Suprapubic skin (tissue), 4 donors: ENCODE data around the gene SLC22A23. TPM values are rescaled to one million over a fixed set of nuclear protein-coding genes. Genes with fewer than 3 reads are reported as not detected.

Source experiments
- DNase-seq, 2 donors: peaks; one replicate each; pipeline ENCODE4 v3.0.0-alpha.2; 2019; ENCODE audit warnings: low spot score in 2 of 2
- H3K27ac ChIP-seq: fragments of 200-600 bp; sonication (generic); one replicate; pipeline ENCODE4 v1.5.1; 2019
- H3K27me3 ChIP-seq: fragments of 200-600 bp; sonication (generic); one replicate; pipeline ENCODE4 v1.5.1; 2019
- H3K36me3 ChIP-seq: fragments of 200-600 bp; sonication (generic); one replicate; pipeline ENCODE4 v1.5.1; 2019
- H3K4me1 ChIP-seq: fragments of 200-600 bp; sonication (generic); one replicate; pipeline ENCODE4 v1.5.1; 2019
- H3K4me3 ChIP-seq: fragments of 200-600 bp; sonication (generic); one replicate; pipeline ENCODE4 v1.5.1; 2019; ENCODE audit warnings: mild to moderate bottlenecking
- H3K9me3 ChIP-seq: fragments of 200-600 bp; sonication (generic); one replicate; pipeline ENCODE4 v1.5.1; 2019
- EP300 ChIP-seq: sonication (generic); formaldehyde crosslinking; IDR thresholded peaks from one replicate; pipeline ENCODE4 v1.6.1; 2017; ENCODE audit warnings: antibody characterized with exemption
- POLR2A ChIP-seq, 2 donors: fragments of 450-650 bp; IDR thresholded peaks; one replicate each; pipeline ENCODE4 v1.6.1; 2017; ENCODE audit warnings: antibody characterized with exemption in 2 of 2, mild to moderate bottlenecking in 2 of 2, moderate library complexity in 2 of 2
- POLR2AphosphoS5 ChIP-seq, 3 donors: sonication (generic); formaldehyde crosslinking; IDR thresholded peaks; one replicate each; pipeline ENCODE4 v1.6.1; 2017; ENCODE audit warnings: antibody characterized with exemption in 3 of 3
- WGBS: methylation state at CpG from one replicate; pipeline ENCODE4 v1.1.5; 2018; 5-methylcytosine and 5-hydroxymethylcytosine counted together
- total RNA-seq, 4 donors: library from RNA; depleted of rRNA; stranded (reverse); fragments of >200 nt; gene quantifications; one replicate each; pipeline ENCODE4 v1.1.0, GENCODE V29; 2016
- TF ChIP-seq, protein P1 (sequence below), 2 donors: fragments of 200-600 bp in 1 of 2; fragments of 450-650 bp in 1 of 2; sonication (generic) in 1 of 2; IDR thresholded peaks; one replicate each; pipeline ENCODE4 v1.5.1; 2016 to 2019; ENCODE audit warnings: antibody characterized with exemption in 2 of 2, mild to moderate bottlenecking in 1 of 2, moderate library complexity in 1 of 2

The SLC22A23 gene
- total RNA-seq, 4 donors from 2014 or later, result 38.2 to 59.8 (median 48.1) TPM

DNA sequence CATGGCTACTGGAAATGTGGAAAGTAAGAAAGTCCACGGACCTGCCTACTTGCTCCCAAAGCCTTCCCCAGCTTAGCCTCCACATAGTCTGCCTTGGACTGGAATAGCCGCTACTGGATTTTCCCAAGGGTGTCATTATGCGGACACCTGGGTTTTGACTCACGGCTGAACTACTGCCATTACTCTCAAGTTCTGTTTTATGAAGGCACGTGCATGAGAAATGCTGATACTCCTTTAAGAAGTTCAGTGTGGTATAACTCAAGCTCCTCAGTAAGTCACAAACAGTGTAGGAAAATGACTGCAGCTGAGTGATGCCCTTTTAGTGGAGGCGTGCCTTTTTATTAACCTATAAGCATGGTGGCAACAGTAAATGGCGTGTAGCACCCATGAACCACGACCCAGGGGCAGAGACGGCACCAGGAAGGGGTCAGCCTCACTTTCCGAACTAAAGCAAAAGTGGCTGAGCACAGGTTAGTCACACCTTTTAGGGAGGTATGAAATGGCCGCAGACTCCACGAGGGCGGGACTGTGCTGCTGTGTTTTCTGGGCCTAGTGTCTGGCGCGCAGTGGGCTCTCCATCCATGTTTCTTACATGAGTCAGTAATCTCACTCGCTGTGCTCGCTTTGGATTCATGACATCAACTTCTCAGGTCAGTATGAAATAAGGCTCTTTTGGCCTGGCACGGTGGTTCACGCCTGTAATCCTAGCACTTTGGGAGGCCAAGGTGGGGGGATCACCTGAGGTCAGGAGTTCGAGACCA is 174.2 kb downstream of the SLC22A23 start:
- WGBS, result 93% methylated on average over 20 of the region's 20 CpGs
- no peaks in the 10 kb centered on the region for H3K27me3 ChIP-seq
- peaks cover 4% of the 10 kb centered on the region for H3K4me1 ChIP-seq
- DNase-seq, result peak; percentile 33 to 59
- TF ChIP-seq, protein P1, sequence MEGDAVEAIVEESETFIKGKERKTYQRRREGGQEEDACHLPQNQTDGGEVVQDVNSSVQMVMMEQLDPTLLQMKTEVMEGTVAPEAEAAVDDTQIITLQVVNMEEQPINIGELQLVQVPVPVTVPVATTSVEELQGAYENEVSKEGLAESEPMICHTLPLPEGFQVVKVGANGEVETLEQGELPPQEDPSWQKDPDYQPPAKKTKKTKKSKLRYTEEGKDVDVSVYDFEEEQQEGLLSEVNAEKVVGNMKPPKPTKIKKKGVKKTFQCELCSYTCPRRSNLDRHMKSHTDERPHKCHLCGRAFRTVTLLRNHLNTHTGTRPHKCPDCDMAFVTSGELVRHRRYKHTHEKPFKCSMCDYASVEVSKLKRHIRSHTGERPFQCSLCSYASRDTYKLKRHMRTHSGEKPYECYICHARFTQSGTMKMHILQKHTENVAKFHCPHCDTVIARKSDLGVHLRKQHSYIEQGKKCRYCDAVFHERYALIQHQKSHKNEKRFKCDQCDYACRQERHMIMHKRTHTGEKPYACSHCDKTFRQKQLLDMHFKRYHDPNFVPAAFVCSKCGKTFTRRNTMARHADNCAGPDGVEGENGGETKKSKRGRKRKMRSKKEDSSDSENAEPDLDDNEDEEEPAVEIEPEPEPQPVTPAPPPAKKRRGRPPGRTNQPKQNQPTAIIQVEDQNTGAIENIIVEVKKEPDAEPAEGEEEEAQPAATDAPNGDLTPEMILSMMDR (IDR thresholded peaks at IDR 0.05), result no peak
- TF ChIP-seq EP300 (no peak), POLR2A (IDR thresholded peaks at IDR 0.05) (no peak), POLR2AphosphoS5 (IDR thresholded peaks at IDR 0.05) (no peak)
- no peak overlapping the region for H3K27ac ChIP-seq
- H3K36me3 ChIP-seq, result peaks cover 25% of the 10 kb centered on the region
- no peak overlapping the region for H3K4me3 ChIP-seq
- no peaks in the 10 kb centered on the region for H3K9me3 ChIP-seq

DNA sequence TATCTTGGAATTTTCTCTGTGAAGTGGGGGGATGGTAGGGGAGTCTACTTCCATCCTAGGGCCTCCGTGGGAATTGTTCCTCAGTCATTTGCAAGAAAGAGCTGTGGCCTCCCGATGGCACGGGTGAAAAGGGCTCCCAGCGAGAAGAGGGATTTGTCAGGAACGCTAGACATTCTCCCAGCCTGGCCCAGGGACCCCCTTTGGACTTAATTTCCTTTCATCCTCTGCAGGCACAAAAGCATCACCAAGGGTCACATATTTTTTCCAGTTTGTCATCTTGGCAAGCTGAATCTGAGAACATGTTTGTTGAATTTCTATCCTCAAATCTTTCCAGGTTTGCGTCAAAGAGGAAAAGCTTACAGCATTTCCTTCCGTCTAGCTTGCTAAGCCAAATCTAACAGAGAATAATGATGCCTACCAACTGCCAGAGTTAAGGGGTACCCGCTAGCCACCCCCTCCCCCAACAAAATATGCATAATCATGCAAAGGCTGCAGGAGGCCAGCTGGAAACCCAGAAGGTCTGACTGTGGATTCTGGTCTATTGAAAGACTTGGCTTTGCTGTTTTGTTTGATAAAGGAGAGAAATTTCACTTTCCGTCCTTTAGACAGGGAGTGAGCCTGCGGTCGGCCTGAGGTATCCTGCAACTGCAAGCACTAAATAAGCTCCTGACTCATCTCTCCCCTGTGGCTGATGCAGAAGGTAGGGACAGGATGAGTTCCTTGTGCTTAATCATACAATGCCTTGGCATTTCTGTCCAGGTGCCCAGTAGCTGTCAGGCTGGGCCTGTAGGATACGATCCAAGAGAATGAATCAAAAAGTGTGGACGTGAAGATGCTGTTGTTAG is 175.0 kb downstream of the SLC22A23 start:
- WGBS, result 48% methylated on average over 13 of the region's 13 CpGs
- H3K27me3 ChIP-seq, result no peaks in the 10 kb centered on the region
- peak; percentile 61 to 76 for DNase-seq
- no peak overlapping the region for H3K27ac ChIP-seq
- peaks cover 25% of the 10 kb centered on the region for H3K36me3 ChIP-seq
- TF ChIP-seq EP300 (no peak), POLR2AphosphoS5 (IDR thresholded peaks at IDR 0.05) (no peak), POLR2A (IDR thresholded peaks at IDR 0.05) (no peak)
- no peaks in the 10 kb centered on the region for H3K9me3 ChIP-seq
- H3K4me3 ChIP-seq, result no peak overlapping the region
- H3K4me1 ChIP-seq, result peaks cover 5% of the 10 kb centered on the region

- Histone ChIP-seq H3K27ac (no peak overlapping the region), H3K27me3 (no peaks in the 10 kb centered on the region), H3K4me1 (peaks cover 8% of the 10 kb centered on the region), H3K9me3 (no peaks in the 10 kb centered on the region), H3K4me3 (no peak overlapping the region), H3K36me3 (peaks cover 25% of the 10 kb centered on the region)
- 86% methylated on average over 13 of the region's 14 CpGs for WGBS
- TF ChIP-seq POLR2AphosphoS5 (IDR thresholded peaks at IDR 0.05), result no peak
- TF ChIP-seq, protein P1 (IDR thresholded peaks at IDR 0.05), result no peak
- TF ChIP-seq POLR2A (IDR thresholded peaks at IDR 0.05), result no peak
- no peak for TF ChIP-seq EP300
- DNase-seq, result peak; percentile 55 to 78
Observed at GRCh38 chr6:3280866-3281465, 175.9 kb downstream of the SLC22A23 start.

- Histone ChIP-seq H3K4me1 (peaks cover 8% of the 10 kb centered on the region), H3K27ac (no peak overlapping the region), H3K27me3 (no peaks in the 10 kb centered on the region), H3K4me3 (no peak overlapping the region), H3K36me3 (peaks cover 24% of the 10 kb centered on the region), H3K9me3 (no peaks in the 10 kb centered on the region)
- TF ChIP-seq, protein P1 (IDR thresholded peaks at IDR 0.05), result no peak
- TF ChIP-seq EP300 (no peak), POLR2A (IDR thresholded peaks at IDR 0.05) (no peak), POLR2AphosphoS5 (IDR thresholded peaks at IDR 0.05) (no peak)
- 82% methylated on average over 14 of the region's 14 CpGs for WGBS
- peak; percentile 63 to 74 for DNase-seq
Observed at GRCh38 chr6:3280091-3280490, 176.8 kb downstream of the SLC22A23 start.

DNA sequence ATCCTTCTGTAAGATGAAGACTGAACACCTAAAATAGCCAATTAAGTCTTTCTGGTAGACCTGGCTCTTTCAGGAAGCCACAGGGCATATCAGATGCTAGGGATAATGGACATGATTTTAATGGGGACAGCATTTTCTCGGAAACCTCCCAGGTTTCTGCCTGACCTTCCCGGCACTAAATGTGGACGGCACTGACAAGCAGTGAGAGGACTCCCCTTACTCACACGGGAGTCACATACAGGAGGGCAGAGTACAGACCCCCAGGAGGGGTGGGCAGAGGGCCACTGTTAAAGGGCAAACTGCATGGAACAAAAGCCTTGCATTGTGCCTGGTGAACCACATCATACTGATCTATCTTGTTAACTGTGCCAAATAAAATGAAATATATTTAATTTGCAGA is 178.2 kb downstream of the SLC22A23 start:
- DNase-seq, result peak; percentile 37 to 40
- no peak for TF ChIP-seq EP300
- TF ChIP-seq POLR2AphosphoS5 (IDR thresholded peaks at IDR 0.05), result no peak
- TF ChIP-seq, protein P1 (IDR thresholded peaks at IDR 0.05), result no peak
- TF ChIP-seq POLR2A (IDR thresholded peaks at IDR 0.05), result no peak
- no peak overlapping the region for H3K27ac ChIP-seq
- 87% methylated on average over 4 of the region's 4 CpGs for WGBS
- H3K4me3 ChIP-seq, result no peak overlapping the region
- H3K36me3 ChIP-seq, result peaks cover 22% of the 10 kb centered on the region
- H3K27me3 ChIP-seq, result no peaks in the 10 kb centered on the region
- H3K4me1 ChIP-seq, result peaks cover 8% of the 10 kb centered on the region
- H3K9me3 ChIP-seq, result no peaks in the 10 kb centered on the region
